ENCODE data around the gene ACAP2.

The ACAP2 gene

GRCh38 chr3:195259154-195259474 is 183.7 kb downstream of the ACAP2 start:
- DNase-seq = no peak

GRCh38 chr3:195258449-195259153 is 184.2 kb downstream of the ACAP2 start:
- DNase-seq = peak; percentile 38

DNA sequence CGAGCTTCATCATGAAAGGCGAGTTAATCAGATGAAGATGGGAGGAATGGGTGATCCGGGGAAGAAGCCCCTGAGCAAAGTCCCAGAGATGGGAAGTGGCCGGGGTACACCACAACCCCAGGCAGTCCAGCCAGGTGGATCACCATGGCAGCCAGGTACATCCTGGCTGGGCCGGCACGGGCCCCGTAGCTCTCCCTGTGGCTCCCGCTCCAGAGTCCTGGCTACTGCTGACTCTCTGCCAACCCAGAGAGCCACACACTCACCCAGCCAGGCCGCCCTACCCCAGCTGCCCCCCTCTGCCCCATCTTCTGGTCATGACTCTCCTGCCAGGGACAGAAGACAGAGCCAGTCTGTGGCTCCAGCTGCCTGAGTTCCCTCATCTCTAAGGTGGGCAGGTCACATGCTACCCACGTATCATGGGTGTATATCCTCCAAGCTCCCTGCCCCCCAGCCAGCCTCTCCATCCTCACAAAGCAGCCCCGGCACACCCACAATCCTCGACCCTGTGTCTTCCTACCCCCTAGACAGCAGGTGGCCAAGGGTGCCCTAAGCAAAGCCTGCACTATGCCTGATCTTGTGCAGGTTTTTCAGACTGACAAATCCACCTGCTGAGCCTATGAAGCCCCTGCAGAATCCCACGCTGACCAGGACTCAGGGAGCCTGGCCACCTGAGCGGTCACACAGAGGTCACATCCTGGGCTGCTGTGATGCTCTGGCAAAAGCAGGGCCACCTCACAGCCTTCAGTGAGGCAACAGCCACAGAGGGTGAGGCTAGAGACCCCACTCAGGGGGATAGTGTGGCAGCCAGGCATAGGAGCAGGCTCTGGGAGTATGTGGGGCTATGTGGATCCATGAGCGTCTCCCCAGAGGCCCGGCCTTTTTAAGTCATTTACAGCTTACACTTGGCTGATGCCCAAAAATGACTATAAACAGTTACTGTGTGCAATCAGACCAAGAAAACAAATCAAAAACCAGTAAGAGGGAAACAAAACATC is 185.1 kb downstream of the ACAP2 start:
- DNase-seq = no peak

DNA sequence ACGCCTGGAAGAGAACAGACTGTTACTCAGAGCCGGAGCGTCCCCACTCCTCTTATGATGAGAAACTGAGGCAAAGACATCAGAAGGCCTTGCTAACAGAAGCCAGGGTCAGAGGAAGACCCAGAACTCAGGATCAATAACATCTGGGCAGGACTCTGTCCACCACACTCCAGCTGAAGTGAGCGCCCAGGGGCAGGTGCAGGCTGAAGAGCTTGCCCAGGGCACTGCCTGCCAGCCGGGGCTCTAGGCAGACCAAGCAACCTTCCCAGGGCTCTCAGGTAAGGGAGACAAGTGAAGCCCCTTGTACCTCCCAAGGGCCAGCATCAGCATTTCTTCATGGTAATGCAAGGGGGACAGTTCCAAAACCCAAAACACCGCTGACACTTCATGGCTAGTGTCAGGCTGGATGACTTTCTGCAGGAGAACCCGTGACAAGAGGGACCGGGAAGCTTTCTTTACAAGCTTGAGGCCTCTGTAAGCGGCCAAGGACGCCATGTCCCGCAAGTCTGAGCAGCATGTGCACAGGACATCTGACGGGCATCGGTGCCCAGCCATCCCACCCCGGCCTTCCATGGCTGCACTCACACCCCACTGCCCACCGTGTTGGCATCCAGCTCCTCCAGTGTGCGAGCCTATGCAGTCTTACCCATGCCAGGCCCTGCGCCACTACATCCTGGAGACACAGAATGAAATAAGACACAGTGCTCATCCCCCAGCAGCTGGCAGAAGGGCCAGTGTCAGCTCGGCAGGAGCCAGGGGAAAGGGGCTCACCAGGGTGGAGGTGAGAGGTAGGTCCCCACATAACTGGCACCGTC is 186.0 kb downstream of the ACAP2 start:
- DNase-seq = no peak

DNA sequence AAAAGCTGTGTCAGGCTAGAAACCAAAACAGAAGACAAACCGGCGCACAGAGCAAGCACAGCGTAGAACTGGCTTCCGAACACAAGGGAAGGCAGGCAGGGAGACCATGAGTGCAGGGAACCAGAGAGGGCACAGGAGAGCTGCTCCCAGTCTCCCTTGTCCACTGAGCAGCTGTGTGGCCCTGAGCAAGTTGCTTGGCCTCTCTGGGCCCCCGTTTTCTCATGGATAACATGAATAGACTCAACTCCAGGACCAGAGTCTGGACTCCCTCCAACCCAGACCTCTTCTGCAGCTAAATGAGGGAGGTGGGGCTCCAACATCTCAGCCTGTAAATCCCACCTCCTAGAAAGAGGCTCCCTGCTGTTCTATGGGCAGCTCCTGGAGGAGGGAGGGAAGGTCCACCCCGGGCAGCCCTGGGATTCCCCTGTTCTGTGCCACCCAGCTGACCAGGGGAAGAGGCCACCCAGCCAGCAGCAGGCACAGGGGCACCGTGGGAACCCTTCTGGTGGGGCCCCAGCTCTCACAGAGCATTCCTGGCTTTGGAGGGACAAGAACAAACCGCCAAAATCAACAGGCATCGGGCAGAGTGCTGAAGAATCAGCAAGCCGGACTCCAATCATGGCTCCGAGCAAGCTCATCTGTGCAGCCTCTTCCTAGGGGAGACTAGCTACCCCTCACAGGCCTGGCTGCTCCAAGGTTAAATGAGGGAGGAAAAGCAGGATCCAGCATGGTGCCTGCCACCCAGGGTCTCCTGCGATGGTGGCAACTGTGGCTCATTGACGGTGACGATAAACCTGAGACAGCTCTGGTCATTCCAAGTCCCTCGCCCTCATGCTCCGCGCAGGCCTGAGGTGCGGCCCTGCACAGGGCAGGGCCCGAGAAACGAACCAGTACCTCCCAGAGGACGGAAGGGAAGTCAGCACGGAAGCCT is 187.0 kb downstream of the ACAP2 start:
- DNase-seq = no peak

- no peak for DNase-seq
These were observed 187.7 kb downstream of the ACAP2 start for GRCh38 chr3:195255176-195255500.

DNA sequence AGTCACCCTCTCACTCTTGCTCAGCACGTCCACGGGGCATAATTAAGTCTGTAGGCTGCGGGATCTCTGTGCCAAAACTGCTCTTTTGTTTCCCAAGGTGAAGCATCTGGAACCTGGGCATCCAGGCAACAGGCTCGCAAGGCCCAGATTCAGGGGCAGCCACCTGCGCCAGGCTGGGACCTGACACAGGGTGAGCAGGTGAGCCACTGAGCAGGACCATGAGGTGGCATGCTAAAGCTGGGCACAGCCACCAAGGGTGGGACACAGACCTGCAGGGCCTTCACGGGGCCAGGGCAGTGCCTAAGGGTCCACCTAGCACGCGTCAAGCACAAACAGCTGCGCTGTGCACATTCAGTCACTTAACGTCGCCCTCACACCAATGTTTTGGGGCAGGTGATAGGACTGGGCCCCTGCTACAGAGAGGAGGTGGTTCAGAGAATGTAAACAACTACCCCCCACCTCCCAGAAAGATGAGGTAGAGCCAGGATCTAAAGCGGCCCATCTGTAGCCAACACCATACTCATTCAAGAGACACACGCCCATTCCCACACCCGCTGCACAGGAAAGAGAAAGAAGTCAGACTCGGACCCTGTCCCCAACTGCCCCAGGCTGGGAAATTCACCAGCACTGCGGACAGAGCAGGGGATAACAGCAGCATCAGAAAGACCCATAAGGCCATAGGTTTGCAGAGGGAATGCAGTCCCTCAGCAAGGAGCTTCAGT is 188.2 kb downstream of the ACAP2 start:
- DNase-seq = no peak

- no peak for DNase-seq
These were observed 188.8 kb downstream of the ACAP2 start for GRCh38 chr3:195253923-195254432.

DNA sequence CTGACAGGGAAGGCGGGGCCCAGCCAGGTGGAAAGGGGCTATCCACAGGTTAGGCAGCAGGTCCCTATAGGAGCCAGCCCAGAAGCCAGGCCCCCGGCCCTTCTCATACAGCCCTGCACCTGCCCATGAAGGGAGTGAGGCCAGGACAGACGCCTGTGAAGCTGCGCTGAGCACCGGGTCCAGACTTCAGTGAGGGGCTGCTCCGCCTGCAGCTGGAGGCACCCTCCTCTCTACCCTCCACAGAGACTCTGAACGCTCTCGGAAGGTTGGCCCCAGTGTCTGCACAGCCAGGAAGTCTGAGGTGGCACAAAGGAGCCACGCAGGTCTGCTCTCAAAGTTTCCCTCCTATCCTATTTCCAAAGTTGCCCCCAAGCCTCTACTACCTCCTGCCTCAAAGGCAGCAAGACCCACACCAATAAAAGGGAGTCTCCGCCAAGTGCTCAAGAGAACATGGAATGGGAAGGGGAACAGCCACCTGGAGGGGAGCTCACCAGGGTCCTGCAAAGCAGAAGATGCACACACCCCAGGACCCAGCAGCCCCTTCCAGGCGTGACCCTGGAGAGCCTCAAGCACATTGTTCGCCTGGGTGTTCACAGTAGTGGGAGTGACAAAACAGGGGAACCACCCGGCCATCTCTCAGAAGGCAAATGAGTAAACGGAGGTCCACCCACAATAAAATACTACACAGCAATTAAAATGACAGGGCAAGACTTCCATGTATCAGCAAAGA is 191.3 kb downstream of the ACAP2 start:
- no peak for DNase-seq

- DNase-seq = no peak
These were observed 192.2 kb downstream of the ACAP2 start for GRCh38 chr3:195250473-195251251.

DNA sequence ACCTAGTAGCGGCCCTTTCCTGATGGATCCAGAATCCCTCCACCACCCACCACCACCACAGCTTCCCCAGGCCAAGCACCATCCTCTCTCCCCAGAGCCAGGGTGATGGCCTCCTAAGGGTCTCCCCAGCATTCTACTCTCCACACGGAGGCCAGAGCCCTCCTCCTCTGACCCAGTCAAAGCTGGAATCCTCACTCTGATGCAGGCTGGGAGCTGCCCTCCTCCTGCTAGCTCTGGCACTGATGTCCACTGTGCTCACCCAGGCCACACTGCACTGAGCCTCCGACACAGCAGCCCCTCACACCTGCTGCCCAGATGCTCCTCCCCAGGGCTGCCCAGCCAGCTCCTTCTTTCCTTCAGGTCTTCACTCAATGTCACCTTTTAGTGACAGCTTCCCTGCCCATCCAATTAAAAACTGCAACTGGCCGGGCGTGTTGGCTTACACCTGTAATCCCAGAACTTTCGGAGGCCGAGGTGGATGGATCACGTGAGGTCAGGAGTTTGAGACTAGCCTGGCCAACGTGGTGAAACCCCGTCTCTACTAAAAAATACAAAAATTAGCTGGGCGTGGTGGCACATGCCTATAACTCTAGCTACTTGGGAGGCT is 192.9 kb downstream of the ACAP2 start:
- no peak for DNase-seq

GRCh38 chr3:195249057-195249770 is 193.6 kb downstream of the ACAP2 start:
- no peak for DNase-seq

GRCh38 chr3:195248281-195248680 is 194.5 kb downstream of the ACAP2 start:
- DNase-seq = no peak

DNA sequence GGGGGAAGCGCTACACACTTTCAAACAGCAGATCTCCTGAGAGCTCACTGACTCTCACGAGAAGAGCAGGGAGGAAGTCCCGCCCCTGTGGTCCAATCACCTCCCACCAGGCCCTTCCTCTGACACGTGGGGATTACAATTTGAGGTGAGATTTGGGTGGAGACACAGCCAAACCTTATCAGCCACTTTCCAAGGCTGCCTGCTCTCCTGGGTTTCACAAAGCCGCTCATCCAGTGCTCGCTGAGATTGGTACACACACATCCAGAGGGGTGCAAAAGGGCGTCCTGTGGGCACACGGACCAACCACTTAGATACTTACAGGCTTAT is 195.0 kb downstream of the ACAP2 start:
- no peak for DNase-seq

DNA sequence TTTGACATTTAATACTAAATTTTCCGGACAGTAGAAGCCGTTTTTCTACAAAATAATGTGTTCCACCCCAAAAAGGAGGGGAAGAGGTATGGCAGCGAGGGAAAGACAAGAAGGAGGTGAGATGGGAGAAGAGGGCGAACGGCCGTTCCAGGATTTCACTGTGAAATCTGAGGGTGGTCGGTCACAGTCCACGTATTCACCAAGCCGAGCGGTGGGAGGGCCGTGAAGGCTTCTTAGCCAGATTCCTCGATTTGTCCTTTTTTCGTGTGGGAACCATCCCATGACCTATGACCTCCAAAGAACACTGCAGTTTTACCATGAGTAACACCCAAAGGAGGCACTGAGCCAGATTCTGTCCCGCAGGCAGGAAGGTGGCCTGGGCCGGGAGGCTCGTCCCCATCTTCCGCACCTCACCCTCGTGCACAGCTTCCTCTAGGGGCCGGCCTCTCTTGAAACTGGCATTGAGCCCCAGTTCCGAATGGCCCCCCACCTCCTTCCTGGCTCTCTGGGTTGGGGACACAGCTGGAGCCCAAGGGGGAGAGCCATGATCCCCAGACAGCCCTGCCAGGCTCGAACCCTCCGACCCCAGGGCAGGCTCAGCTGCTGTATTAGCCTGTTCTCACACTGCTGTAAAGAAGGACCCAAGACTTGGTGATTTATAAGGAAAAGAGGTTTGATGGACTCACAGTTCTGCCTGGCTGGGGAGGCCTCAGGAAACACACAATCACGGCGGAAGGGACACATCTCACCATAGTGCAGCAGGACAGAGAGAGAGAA is 195.5 kb downstream of the ACAP2 start:
- no peak for DNase-seq

DNA sequence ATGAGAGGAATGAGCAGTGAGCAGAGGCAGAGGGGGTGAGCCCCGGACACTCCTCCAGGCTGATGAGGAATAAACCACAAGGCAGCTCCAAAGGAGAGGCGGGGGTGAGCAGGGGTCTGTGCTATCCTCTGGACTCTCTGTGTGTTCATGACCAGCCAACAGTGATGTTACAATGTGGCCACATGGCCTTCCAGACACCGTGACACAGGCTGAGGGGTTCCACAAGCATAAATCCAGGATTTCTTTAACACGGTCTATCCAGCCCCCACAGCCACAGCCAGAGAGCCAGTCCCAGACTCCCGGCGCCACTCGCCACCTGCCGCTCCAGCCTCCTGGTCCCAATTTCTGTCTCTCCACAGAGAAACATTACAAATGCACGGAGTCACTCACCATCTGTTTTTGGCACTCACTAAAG is 196.2 kb downstream of the ACAP2 start:
- DNase-seq = no peak

- DNase-seq = no peak
These were observed 197.3 kb downstream of the ACAP2 start for GRCh38 chr3:195245531-195245951.

Data from DMS53 (cell line).